Measurements from ENCODE around the gene LRRC52.

LRRC52 gene

DNA sequence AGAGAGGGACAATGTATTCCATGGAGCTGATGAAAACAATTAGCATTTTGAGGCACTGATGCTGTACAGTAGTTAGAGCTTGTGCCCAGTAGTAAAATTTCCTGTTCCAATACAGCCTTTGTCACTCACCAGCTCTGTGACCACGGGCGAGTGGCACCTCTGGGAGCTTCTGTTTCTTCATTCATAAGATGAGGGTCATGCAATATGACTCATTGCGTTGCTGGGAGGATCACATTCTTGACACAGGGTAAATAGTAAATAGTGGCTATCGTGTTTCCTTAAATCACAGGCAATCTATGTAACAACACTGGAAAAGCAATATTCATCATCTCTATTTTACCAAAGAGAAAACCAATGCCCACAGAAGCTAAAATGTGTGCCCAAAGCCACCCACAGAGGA is 4.5 kb upstream of the LRRC52 start:
- no peak overlapping the region for H3K27ac ChIP-seq
- TF ChIP-seq, protein P1, sequence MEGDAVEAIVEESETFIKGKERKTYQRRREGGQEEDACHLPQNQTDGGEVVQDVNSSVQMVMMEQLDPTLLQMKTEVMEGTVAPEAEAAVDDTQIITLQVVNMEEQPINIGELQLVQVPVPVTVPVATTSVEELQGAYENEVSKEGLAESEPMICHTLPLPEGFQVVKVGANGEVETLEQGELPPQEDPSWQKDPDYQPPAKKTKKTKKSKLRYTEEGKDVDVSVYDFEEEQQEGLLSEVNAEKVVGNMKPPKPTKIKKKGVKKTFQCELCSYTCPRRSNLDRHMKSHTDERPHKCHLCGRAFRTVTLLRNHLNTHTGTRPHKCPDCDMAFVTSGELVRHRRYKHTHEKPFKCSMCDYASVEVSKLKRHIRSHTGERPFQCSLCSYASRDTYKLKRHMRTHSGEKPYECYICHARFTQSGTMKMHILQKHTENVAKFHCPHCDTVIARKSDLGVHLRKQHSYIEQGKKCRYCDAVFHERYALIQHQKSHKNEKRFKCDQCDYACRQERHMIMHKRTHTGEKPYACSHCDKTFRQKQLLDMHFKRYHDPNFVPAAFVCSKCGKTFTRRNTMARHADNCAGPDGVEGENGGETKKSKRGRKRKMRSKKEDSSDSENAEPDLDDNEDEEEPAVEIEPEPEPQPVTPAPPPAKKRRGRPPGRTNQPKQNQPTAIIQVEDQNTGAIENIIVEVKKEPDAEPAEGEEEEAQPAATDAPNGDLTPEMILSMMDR (conservative IDR thresholded peaks at IDR 0.05), result no peak
- TF ChIP-seq ZFX (IDR thresholded peaks at IDR 0.05), result no peak

DNA sequence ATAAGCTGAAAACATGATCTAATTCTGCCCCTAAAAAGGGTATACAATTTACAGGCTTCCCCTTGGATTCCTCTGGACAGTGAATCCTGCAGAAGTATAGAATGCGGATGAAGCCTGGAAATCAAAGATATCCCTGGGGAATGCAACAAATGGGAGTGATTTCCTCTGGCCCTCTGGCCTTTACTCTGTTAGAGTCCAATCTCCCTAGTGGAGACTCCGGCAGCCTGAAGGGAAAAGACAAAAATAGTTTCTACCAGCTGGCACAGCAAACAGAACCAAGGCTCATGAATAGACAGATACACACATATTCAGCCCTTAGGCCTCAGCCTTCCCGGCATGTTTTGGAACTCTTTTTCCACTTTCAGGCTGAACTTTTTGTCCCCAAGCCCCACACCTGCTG is 3.9 kb upstream of the LRRC52 start:
- H3K27ac ChIP-seq, result no peak overlapping the region
- TF ChIP-seq, protein P1 (conservative IDR thresholded peaks at IDR 0.05), result no peak
- TF ChIP-seq ZFX (IDR thresholded peaks at IDR 0.05), result no peak

DNA sequence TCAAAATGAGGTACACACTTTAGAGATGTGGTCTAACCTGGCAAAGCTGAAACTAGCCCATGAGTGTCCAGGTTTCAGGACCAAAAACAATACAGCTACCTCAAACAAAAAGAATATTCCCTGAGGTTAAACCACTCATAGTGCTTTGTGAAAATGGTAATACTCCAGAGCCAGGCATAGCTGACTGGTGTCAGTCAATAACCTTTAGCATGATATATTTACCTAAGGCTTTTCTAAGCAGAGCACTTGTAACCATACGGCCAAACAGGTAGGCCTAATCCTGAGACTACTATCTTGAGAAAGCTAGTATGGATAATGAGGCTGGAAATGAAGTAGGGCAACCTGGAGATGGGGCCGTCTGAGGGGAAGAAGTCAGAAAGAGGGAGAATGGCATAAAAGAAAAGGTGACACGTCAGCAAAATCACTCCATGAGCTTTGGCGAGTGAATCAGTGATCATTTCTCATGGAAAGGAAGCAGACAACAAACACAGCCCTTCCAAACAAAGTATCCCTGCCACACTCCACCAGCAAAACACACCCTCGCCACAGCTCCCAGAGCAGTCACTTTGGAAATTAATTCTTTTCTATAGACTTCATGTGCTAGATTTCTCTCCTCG is 1.7 kb upstream of the LRRC52 start:
- TF ChIP-seq, protein P1 (conservative IDR thresholded peaks at IDR 0.05), result no peak
- no peak for TF ChIP-seq ZFX (IDR thresholded peaks at IDR 0.05)
- H3K27ac ChIP-seq, result no peak overlapping the region

DNA sequence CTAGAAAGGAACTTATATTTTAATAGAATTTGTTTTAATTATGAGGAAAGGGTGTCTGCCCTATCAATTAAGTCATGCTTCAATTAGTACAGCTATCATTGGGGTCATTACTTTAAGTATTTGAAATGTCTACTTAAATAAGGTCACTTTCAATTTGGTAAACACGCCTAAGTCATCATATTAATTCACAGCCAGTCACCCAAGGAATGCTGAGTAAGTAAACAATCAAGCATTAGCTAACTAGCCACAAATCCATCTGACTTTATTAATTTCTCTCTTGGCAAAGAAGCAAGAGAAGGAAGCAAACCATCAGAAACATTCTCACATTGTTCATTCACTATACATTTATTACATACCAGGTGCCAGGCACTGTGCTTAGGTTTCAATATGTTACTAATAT is 1.2 kb upstream of the LRRC52 start:
- no peak for TF ChIP-seq ZFX (IDR thresholded peaks at IDR 0.05)
- TF ChIP-seq, protein P1 (conservative IDR thresholded peaks at IDR 0.05), result no peak
- H3K27ac ChIP-seq, result no peak overlapping the region

DNA sequence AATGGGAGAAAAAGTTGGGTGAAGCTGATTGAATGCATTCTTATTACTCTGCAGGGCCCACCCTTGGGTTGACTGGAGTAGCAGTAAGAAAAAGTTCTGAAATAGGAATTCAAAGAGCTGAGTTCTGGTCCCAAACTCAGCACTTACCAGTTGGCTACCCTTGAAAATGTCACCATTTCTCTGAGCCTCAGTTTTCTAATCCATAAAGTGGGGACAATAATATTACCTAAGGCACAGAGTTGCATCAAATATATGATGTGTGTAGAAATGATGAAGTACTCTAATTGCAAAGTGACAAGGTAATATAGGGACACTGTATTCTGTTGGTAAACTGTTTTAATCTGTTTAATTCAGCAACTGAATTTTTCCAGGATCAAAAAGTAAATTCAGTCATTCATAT is 1.2 kb downstream of the LRRC52 start:
- no peak for TF ChIP-seq ZFX (IDR thresholded peaks at IDR 0.05)
- TF ChIP-seq, protein P1 (conservative IDR thresholded peaks at IDR 0.05), result no peak
- no peak overlapping the region for H3K27ac ChIP-seq

DNA sequence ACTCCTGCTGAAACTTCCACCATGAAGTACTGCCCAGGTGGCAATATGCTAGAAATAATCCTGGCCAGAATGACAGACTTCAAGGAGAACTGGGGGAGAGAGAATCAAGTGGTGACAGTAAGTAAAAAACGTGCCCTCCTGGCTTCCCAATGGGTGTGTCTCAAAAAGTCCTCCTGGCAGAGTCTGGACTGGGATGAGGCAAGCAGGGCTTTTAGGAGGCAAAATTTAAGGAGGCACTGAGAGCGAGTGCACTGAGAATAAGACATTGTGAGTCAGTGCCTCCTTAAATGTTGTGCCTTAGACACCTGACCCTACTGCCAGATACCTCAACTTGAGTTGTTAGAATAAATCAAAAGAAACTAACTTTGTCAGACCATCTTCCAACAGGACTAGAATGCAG is 2.2 kb downstream of the LRRC52 start:
- TF ChIP-seq, protein P1 (conservative IDR thresholded peaks at IDR 0.05), result no peak
- TF ChIP-seq ZFX (IDR thresholded peaks at IDR 0.05), result no peak
- no peak overlapping the region for H3K27ac ChIP-seq

DNA sequence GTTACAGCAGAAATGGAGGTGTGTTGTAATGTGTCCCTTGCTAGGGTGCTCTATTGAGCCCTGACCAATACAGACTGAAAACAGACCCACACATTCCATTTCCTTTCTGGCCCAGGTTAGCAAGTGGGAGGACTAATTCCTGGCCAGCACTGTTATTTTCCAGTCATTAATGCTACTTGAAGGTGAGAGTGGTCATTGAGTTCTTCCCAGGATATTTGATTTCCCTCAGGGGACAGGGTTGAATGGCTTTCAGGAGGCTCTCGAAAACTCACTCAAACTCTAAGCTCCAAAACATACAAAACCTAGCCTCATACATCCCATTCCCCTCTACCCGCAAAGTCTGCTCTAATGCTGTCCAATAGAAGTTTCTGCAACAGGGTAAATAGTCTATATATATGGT is 6.2 kb downstream of the LRRC52 start:
- no peak for TF ChIP-seq ZFX (IDR thresholded peaks at IDR 0.05)
- TF ChIP-seq, protein P1 (conservative IDR thresholded peaks at IDR 0.05), result no peak

More for the DNA sequence above, 6.2 kb downstream of the LRRC52 start:
- H3K27ac ChIP-seq, result no peak overlapping the region

All from C4-2B (cell line).